Endothelial cell of umbilical vein (primary cell): Measurements from ENCODE around the gene FADS2.

Source experiments
- CTCF ChIP-seq, 2 donors: IDR thresholded peaks; 1 replicate in 1 of 2; 2 replicates in 1 of 2; pipeline ENCODE4 v1.5.1; 2011; ENCODE audit warnings: low read length in 2 of 2, mild to moderate bottlenecking in 2 of 2, moderate library complexity in 2 of 2, control low read depth in 1 of 2, inconsistent platforms in 1 of 2, low read depth in 1 of 2; ENCODE audit not compliant: insufficient read depth in 1 of 2; ENCODE audit errors: extremely low read depth in 1 of 2
- MAX ChIP-seq: IDR thresholded peaks from 2 replicates; pipeline ENCODE4 v1.6.1; 2011; ENCODE audit not compliant: insufficient read depth, insufficient read length
- POLR2AphosphoS5 ChIP-seq: IDR thresholded peaks from 2 replicates; pipeline ENCODE4 v1.6.1; 2012; ENCODE audit warnings: low read depth, mild to moderate bottlenecking, control low read depth, low read length, moderate library complexity; ENCODE audit not compliant: insufficient read depth

GRCh38 chr11:61834278-61835048, 6.4 kb downstream of the FADS2 start:
- no peak for TF ChIP-seq CTCF (IDR thresholded peaks at IDR 0.05; ENCODE audit: extremely low read depth in 1 of 2, insufficient read depth in 1 of 2, low read depth in 1 of 2, low read length in 2 of 2)
- TF ChIP-seq POLR2AphosphoS5: peak; percentile 81
- TF ChIP-seq MAX: no peak
